Endothelial cell of umbilical vein (primary cell): Measurements from ENCODE around the gene ARHGAP15. TPM values are rescaled to one million over a fixed set of nuclear protein-coding genes. Genes with fewer than 3 reads are reported as not detected.

ENCODE experiments used
- BruUV-seq: library from RNA; stranded (reverse); fragments of 400-500 nt; replicated peaks from 2 replicates; lab custom pipeline; 2021; lab: Mats Ljungman, UMichigan
- CTCF ChIA-PET: fragments of 300-600, 350-600 bp; sonication (Branson Sonifier 250); formaldehyde crosslinking; loops from one replicate; lab custom pipeline; 2021; ENCODE audit warnings: antibody characterized with exemption, inconsistent platforms; lab: Charles Lee
- POLR2A ChIA-PET: fragments of 300-600, 350-600 bp; sonication (Branson Sonifier 250); formaldehyde crosslinking; loops from one replicate; lab custom pipeline; 2021; ENCODE audit warnings: antibody characterized with exemption, inconsistent platforms; lab: Charles Lee
- DNase-seq: peaks from one replicate; pipeline ENCODE4 v3.0.0-alpha.2; 2011; ENCODE audit warnings: low read depth, low spot score
- FAIRE-seq: peaks from 2 replicates; lab custom pipeline; 2011; peaks lifted over from hg19 to GRCh38; lab: Jason Lieb, UNC
- H2AFZ ChIP-seq: 2 replicates; pipeline ENCODE4 v1.6.0; 2012; ENCODE audit warnings: low read depth, low read length, control low read depth, inconsistent platforms
- H3K27ac ChIP-seq: 2 replicates; pipeline ENCODE4 v1.5.1; 2011; ENCODE audit warnings: low read depth, mild to moderate bottlenecking, control low read depth, low read length, moderate library complexity; ENCODE audit not compliant: insufficient read depth
- H3K27me3 ChIP-seq, 2 experiments: 2 replicates each; pipeline versions ENCODE4 v1.6.0 to v1.6.1; 2011; ENCODE audit warnings: low read length in 2 of 2, mixed read lengths in 1 of 2; ENCODE audit not compliant: control insufficient read depth in 2 of 2, insufficient read depth in 2 of 2
- H3K36me3 ChIP-seq, 2 experiments: 2 replicates in 1 of 2; 3 replicates in 1 of 2; pipeline ENCODE4 v1.5.1; 2011; ENCODE audit warnings: low read length in 2 of 2, mild to moderate bottlenecking in 1 of 2, moderate library complexity in 1 of 2; ENCODE audit not compliant: control insufficient read depth in 2 of 2, insufficient read depth in 2 of 2; ENCODE audit errors: extremely low read depth in 1 of 2
- H3K4me1 ChIP-seq: 3 replicates; pipeline ENCODE4 v1.5.1; 2011; ENCODE audit warnings: mild to moderate bottlenecking, low read length; ENCODE audit not compliant: control insufficient read depth, insufficient read depth; ENCODE audit errors: extremely low read depth
- H3K4me2 ChIP-seq: 2 replicates; pipeline ENCODE4 v1.6.1; 2011; ENCODE audit warnings: low read length, control low read depth, mixed read lengths; ENCODE audit not compliant: insufficient read depth
- H3K4me3 ChIP-seq, 3 experiments: fragments of 200-600 bp in 1 of 3; sonication (generic), shearing (Covaris generic) in 1 of 3; replicated peaks in 1 of 3; 2 replicates each; pipeline ENCODE4 v1.5.1; 2011 to 2016; ENCODE audit warnings: control low read depth in 3 of 3, low read length in 3 of 3, mild to moderate bottlenecking in 2 of 3, inconsistent platforms in 1 of 3, low read depth in 1 of 3, moderate library complexity in 1 of 3; ENCODE audit not compliant: insufficient read depth in 1 of 3
- H3K79me2 ChIP-seq: 2 replicates; pipeline ENCODE4 v1.6.0; 2012; ENCODE audit warnings: low read length, inconsistent platforms; ENCODE audit not compliant: control insufficient read depth, insufficient read depth
- H3K9ac ChIP-seq: replicated peaks from 2 replicates; pipeline ENCODE3; 2011; ENCODE audit warnings: low read length, control low read depth; ENCODE audit not compliant: insufficient read depth; ENCODE audit errors: extremely low read depth
- H3K9me1 ChIP-seq: replicated peaks from 3 replicates; pipeline ENCODE4 v1.6.0; 2011; ENCODE audit warnings: mild to moderate bottlenecking, low read length; ENCODE audit not compliant: control insufficient read depth, insufficient read depth; ENCODE audit errors: extremely low read depth
- H3K9me3 ChIP-seq: replicated peaks from 2 replicates; pipeline ENCODE4 v1.5.1; 2012; ENCODE audit warnings: low read length, inconsistent platforms; ENCODE audit not compliant: control insufficient read depth, insufficient read depth
- H4K20me1 ChIP-seq: replicated peaks from 2 replicates; pipeline ENCODE3; 2011; ENCODE audit warnings: mild to moderate bottlenecking, low read length; ENCODE audit not compliant: control insufficient read depth, insufficient read depth; ENCODE audit errors: extremely low read depth
- CTCF ChIP-seq, 2 donors: IDR thresholded peaks; 1 replicate in 1 of 2; 2 replicates in 1 of 2; pipeline ENCODE4 v1.5.1; 2011; ENCODE audit warnings: low read length in 2 of 2, mild to moderate bottlenecking in 2 of 2, moderate library complexity in 2 of 2, control low read depth in 1 of 2, inconsistent platforms in 1 of 2, low read depth in 1 of 2; ENCODE audit not compliant: insufficient read depth in 1 of 2; ENCODE audit errors: extremely low read depth in 1 of 2
- EZH2 ChIP-seq: IDR thresholded peaks from 2 replicates; pipeline ENCODE4 v1.6.1; 2012; ENCODE audit warnings: borderline replicate concordance, low read depth, mild to moderate bottlenecking, moderate library complexity, low read length, inconsistent platforms; ENCODE audit not compliant: severe bottlenecking
- FOS ChIP-seq: IDR thresholded peaks from 2 replicates; pipeline ENCODE4 v1.6.1; 2011; ENCODE audit warnings: mild to moderate bottlenecking, low read length, moderate library complexity, borderline replicate concordance; ENCODE audit not compliant: insufficient read depth
- GATA2 ChIP-seq: IDR thresholded peaks from 2 replicates; pipeline ENCODE4 v1.7.0; 2011; ENCODE audit warnings: low read depth, mild to moderate bottlenecking, moderate library complexity, mixed read lengths, low read length; ENCODE audit not compliant: insufficient read length, insufficient read depth
- JUN ChIP-seq: IDR thresholded peaks from 2 replicates; pipeline ENCODE4 v1.6.1; 2011; ENCODE audit warnings: borderline replicate concordance, low read depth; ENCODE audit not compliant: insufficient read length, insufficient read depth
- MAX ChIP-seq: IDR thresholded peaks from 2 replicates; pipeline ENCODE4 v1.6.1; 2011; ENCODE audit not compliant: insufficient read depth, insufficient read length
- MYC ChIP-seq: IDR thresholded peaks from one replicate; pipeline ENCODE4 v1.6.1; 2011; ENCODE audit warnings: mild to moderate bottlenecking, low read depth, low read length
- POLR2A ChIP-seq: IDR thresholded peaks from 2 replicates; pipeline ENCODE4 v1.6.1; 2012; ENCODE audit warnings: low read depth, mild to moderate bottlenecking, control low read depth, low read length
- POLR2AphosphoS5 ChIP-seq: IDR thresholded peaks from 2 replicates; pipeline ENCODE4 v1.6.1; 2012; ENCODE audit warnings: low read depth, mild to moderate bottlenecking, control low read depth, low read length, moderate library complexity; ENCODE audit not compliant: insufficient read depth
- dilution Hi-C: fragments of 300-500 bp; cut with MboI; formaldehyde crosslinking; loops from one replicate; pipeline ENCODE4 v1.15.0; 2019; ENCODE audit warnings: low sequenced_read_pairs; ENCODE audit not compliant: extremely low pct_ligation_motif_present
- intact Hi-C: fragments of 100-400 bp; cut with micrococcal nuclease; formaldehyde crosslinking; loops from one replicate; pipeline ENCODE4 v1.10.0; 2022
- polyA plus RNA-seq, 4 experiments: library from polyadenylated mRNA; depleted of rRNA in 3 of 4; stranded (reverse) in 3 of 4; unstranded in 1 of 4; fragments of >200 nt; gene quantifications; 2 replicates each; pipeline versions ENCODE4 v1.2.1 to v1.2.3, GENCODE V29; 2011 to 2012; ENCODE audit warnings: missing spikeins in 1 of 4
- total RNA-seq: library from RNA; stranded (reverse); gene quantifications from 2 replicates; pipeline ENCODE4 v1.2.3, GENCODE V29; 2021

ARHGAP15 gene
- total and polyA plus RNA-seq, 2 donors (not counting 3 experiments of a cell fraction or from before 2014, with no cell fraction given), result not detected

- H3K36me3 ChIP-seq, result no peaks in the 10 kb centered on the region
- no peak overlapping the region for H3K9ac ChIP-seq
- intact Hi-C loops, result no loop called here
- no TSS peak for BruUV-seq
- no peaks in the 10 kb centered on the region for H3K79me2 ChIP-seq
- FAIRE-seq (no peak), DNase-seq (no peak)
- POLR2A ChIA-PET, result no interaction called here
- CTCF ChIA-PET, result no interaction called here
- H3K4me3 ChIP-seq, result no peak overlapping the region
- H4K20me1 ChIP-seq, result no peaks in the 10 kb centered on the region
- no peaks in the 10 kb centered on the region for H3K27me3 ChIP-seq
- H3K4me2 ChIP-seq, result no peak overlapping the region
- no peaks in the 10 kb centered on the region for H3K9me1 ChIP-seq
- H3K27ac ChIP-seq, result no peak overlapping the region
- H2AFZ ChIP-seq, result no peak overlapping the region
- TF ChIP-seq POLR2A (no peak), JUN (no peak), FOS (no peak), EZH2 (no peak), POLR2AphosphoS5 (no peak), GATA2 (no peak), MYC (no peak), CTCF (IDR thresholded peaks at IDR 0.05; ENCODE audit: extremely low read depth in 1 of 2, insufficient read depth in 1 of 2, low read depth in 1 of 2, low read length in 2 of 2) (no peak), MAX (no peak)
- H3K9me3 ChIP-seq, result no peaks in the 10 kb centered on the region
- dilution Hi-C loops, result no loop called here
- no peaks in the 10 kb centered on the region for H3K4me1 ChIP-seq
These were observed 368.5 kb downstream of the ARHGAP15 start for GRCh38 chr2:143497726-143498125.
